Measurements from ENCODE around the gene MIER1. TPM values are rescaled to one million over a fixed set of nuclear protein-coding genes. Genes with fewer than 3 reads are reported as not detected.
A peak's percentile ranks its signal among the peaks of the same experiment; 100 is the strongest.

Gene MIER1
- total and polyA plus RNA-seq, 9 of the 15 experiments (the other 6 are each of a cell fraction or from before 2014, with no cell fraction given), result 13.9 to 34.8 (median 21.5) TPM

DNA sequence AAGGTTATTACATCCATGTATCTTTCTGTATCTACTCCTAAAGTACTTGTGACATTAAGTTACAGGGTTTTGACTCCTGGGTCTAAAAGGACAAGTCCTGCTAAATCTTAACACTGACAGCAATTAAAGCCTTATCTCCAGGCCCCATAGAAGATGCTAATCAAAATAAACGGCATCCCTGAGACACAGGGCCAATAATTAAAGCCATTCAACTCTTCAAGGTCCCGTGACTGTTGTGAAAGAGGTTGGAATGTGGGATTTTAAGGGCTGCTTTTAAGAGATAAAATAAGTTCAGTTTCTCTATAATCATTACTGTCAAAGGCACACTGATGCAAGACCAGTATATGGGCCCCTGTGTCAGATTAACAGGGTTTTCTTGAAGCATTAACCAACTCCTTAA lies 8.5 kb upstream of the MIER1 start (continued):
- TF ChIP-seq SMAD3 (CRISPR knock-in tag; conservative IDR thresholded peaks at IDR 0.05) (peak; percentile 42; the same call in 1 of the 2 replicates), XRCC3 (IDR thresholded peaks at IDR 0.05) (no peak), RBM22 (IDR thresholded peaks at IDR 0.05; ENCODE audit: low read depth, low read length, poor library complexity, severe bottlenecking) (no peak), ZBTB7A (IDR thresholded peaks at IDR 0.05; ENCODE audit: borderline replicate concordance, control insufficient read depth, low read depth, low read length) (no peak), RUNX1 (IDR thresholded peaks at IDR 0.05; ENCODE audit: low read depth) (no peak), CHD2 (IDR thresholded peaks at IDR 0.05; ENCODE audit: low read depth, low read length) (no peak), U2AF1 (optimal IDR thresholded peaks at IDR 0.05; ENCODE audit: low read depth, low read length) (no peak), ZBTB17 (CRISPR knock-in tag; IDR thresholded peaks at IDR 0.05) (peak; percentile 50; the same call in 1 of the 2 replicates), GABPB1 (CRISPR knock-in tag; IDR thresholded peaks at IDR 0.05) (no peak), IFI16 (CRISPR knock-in tag; IDR thresholded peaks at IDR 0.05) (no peak), ZNF586 (CRISPR knock-in tag; conservative IDR thresholded peaks at IDR 0.05) (no peak), CREBBP (IDR thresholded peaks at IDR 0.05; ENCODE audit: low read depth, low read length) (no peak), ZNF212 (CRISPR knock-in tag; IDR thresholded peaks at IDR 0.05) (no peak), ZNF121 (CRISPR knock-in tag; conservative IDR thresholded peaks at IDR 0.05) (no peak), FIP1L1 (IDR thresholded peaks at IDR 0.05; ENCODE audit: low read depth, low read length, poor library complexity, severe bottlenecking) (no peak), CCNT2 (IDR thresholded peaks at IDR 0.05; ENCODE audit: borderline replicate concordance, extremely low read depth, insufficient read length, low read depth, low read length) (peak; percentile 56)
- TF ChIP-seq, protein P1, sequence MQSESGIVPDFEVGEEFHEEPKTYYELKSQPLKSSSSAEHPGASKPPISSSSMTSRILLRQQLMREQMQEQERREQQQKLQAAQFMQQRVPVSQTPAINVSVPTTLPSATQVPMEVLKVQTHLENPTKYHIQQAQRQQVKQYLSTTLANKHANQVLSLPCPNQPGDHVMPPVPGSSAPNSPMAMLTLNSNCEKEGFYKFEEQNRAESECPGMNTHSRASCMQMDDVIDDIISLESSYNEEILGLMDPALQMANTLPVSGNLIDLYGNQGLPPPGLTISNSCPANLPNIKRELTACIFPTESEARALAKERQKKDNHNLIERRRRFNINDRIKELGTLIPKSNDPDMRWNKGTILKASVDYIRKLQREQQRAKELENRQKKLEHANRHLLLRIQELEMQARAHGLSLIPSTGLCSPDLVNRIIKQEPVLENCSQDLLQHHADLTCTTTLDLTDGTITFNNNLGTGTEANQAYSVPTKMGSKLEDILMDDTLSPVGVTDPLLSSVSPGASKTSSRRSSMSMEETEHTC (IDR thresholded peaks at IDR 0.05), result peak; percentile 97
- TF ChIP-seq, protein P2, sequence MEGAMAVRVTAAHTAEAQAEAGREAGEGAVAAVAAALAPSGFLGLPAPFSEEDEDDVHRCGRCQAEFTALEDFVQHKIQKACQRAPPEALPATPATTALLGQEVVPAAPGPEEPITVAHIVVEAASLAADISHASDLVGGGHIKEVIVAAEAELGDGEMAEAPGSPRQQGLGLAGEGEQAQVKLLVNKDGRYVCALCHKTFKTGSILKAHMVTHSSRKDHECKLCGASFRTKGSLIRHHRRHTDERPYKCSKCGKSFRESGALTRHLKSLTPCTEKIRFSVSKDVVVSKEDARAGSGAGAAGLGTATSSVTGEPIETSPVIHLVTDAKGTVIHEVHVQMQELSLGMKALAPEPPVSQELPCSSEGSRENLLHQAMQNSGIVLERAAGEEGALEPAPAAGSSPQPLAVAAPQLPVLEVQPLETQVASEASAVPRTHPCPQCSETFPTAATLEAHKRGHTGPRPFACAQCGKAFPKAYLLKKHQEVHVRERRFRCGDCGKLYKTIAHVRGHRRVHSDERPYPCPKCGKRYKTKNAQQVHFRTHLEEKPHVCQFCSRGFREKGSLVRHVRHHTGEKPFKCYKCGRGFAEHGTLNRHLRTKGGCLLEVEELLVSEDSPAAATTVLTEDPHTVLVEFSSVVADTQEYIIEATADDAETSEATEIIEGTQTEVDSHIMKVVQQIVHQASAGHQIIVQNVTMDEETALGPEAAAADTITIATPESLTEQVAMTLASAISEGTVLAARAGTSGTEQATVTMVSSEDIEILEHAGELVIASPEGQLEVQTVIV (CRISPR knock-in tag; IDR thresholded peaks at IDR 0.05; ENCODE audit: borderline replicate concordance), result no peak
- TF ChIP-seq, protein P3, sequence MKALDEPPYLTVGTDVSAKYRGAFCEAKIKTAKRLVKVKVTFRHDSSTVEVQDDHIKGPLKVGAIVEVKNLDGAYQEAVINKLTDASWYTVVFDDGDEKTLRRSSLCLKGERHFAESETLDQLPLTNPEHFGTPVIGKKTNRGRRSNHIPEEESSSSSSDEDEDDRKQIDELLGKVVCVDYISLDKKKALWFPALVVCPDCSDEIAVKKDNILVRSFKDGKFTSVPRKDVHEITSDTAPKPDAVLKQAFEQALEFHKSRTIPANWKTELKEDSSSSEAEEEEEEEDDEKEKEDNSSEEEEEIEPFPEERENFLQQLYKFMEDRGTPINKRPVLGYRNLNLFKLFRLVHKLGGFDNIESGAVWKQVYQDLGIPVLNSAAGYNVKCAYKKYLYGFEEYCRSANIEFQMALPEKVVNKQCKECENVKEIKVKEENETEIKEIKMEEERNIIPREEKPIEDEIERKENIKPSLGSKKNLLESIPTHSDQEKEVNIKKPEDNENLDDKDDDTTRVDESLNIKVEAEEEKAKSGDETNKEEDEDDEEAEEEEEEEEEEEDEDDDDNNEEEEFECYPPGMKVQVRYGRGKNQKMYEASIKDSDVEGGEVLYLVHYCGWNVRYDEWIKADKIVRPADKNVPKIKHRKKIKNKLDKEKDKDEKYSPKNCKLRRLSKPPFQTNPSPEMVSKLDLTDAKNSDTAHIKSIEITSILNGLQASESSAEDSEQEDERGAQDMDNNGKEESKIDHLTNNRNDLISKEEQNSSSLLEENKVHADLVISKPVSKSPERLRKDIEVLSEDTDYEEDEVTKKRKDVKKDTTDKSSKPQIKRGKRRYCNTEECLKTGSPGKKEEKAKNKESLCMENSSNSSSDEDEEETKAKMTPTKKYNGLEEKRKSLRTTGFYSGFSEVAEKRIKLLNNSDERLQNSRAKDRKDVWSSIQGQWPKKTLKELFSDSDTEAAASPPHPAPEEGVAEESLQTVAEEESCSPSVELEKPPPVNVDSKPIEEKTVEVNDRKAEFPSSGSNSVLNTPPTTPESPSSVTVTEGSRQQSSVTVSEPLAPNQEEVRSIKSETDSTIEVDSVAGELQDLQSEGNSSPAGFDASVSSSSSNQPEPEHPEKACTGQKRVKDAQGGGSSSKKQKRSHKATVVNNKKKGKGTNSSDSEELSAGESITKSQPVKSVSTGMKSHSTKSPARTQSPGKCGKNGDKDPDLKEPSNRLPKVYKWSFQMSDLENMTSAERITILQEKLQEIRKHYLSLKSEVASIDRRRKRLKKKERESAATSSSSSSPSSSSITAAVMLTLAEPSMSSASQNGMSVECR (CRISPR knock-in tag; IDR thresholded peaks at IDR 0.05), result no peak
- TF ChIP-seq, protein P4, sequence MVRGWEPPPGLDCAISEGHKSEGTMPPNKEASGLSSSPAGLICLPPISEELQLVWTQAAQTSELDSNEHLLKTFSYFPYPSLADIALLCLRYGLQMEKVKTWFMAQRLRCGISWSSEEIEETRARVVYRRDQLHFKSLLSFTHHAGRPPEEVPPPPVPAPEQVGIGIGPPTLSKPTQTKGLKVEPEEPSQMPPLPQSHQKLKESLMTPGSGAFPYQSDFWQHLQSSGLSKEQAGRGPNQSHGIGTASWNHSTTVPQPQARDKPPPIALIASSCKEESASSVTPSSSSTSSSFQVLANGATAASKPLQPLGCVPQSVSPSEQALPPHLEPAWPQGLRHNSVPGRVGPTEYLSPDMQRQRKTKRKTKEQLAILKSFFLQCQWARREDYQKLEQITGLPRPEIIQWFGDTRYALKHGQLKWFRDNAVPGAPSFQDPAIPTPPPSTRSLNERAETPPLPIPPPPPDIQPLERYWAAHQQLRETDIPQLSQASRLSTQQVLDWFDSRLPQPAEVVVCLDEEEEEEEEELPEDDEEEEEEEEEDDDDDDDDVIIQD (CRISPR knock-in tag; IDR thresholded peaks at IDR 0.05), result no peak

Measured in K562 (cell line).